ENCODE measurements around the gene PRPF8. TPM values are rescaled to one million over a fixed set of nuclear protein-coding genes. Genes with fewer than 3 reads are reported as not detected.

Gene PRPF8
- total RNA-seq, 4 donors from 2014 or later, result 138 to 390 (median 226) TPM

DNA sequence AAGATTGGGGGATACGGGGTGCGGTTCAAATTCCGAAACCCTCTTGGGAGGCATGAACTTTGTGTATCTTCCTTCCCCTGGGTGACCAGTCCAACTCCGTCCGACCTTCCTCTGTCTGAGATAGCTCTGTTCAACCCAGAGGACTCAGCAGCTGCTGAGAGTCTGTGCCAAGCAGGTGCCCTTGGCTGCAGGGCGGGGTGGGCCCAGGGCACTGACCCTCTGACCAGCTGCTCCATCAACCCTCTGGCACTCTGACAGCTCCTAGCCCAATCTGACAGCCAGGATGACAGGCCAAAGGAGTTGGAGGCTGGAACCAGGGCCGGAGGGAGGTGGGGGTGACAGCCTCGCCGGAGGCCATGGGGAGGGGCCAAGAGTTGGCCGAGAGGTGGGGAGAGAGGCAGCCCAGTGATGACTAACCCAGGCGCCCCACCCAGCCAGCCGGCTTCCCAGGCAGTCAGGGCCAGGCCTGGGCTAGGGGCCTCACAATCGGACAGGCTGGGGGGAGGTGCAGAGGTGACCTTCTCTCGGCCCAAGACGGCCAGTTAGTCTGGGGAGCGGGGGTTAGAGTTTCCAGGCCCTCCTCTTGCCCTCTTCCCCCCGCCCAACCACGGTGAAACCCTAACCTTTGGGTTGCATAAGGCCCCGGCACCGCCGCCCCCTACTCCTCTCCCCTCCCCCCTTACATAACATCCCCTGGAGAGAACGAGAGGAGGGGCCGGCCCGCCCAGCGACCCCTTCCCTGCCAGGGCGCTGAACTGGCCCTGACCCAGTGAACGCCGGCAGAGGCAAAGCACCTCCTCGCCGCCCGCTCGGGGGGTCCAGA, 30.5 kb upstream of the PRPF8 start:
- TF ChIP-seq CTCF (IDR thresholded peaks at IDR 0.05), result no peak
- TF ChIP-seq POLR2A (IDR thresholded peaks at IDR 0.05), result peak; percentile 54 to 89

DNA sequence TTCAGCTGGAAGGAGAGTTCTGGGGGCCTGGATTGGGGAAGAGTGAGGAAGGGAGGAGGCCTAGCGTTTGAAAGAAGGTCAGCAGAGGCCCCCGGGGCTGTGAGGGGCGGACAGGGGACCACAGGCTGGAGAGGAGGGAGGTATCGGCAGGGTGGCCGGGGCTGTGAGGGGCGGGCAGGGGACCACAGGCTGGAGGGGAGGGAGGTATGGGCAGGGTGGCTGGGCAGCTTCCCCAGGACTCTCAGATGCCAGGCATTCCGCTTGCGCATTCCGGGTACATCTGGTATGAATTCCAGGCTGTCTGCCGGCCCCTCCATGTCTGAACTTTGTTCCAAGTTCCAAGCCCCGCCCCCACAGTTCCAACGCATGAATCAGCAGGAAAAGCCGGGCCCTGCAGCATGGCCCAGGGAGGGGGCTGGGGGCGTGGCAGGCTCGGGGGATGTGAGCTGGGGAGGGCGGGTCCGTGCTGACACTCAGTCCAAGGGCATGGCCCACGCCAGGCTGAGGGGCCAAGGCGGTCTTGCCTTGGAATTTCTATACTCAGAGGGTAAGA, 29.8 kb upstream of the PRPF8 start:
- no peak for TF ChIP-seq CTCF (IDR thresholded peaks at IDR 0.05)
- peak; percentile 33 to 57 for TF ChIP-seq POLR2A (IDR thresholded peaks at IDR 0.05)
- Histone ChIP-seq H3K4me3 (peak overlapping the region; percentile 70 to 93 (median 83)), H3K27ac (peak overlapping the region; percentile 95 to 99 (median 97)), H3K9me3 (no peaks in the 10 kb centered on the region), H3K36me3 (peaks cover 0 to 24% (median 0%) of the 10 kb centered on the region in 3 donors), H3K27me3 (no peaks in the 10 kb centered on the region), H3K4me1 (peaks cover 0 to 41% (median 15%) of the 10 kb centered on the region in 4 donors)
- peak; percentile 71 to 99 (median 97) for DNase-seq

More for the DNA sequence above, 30.5 kb upstream of the PRPF8 start:
- peak in 2 of 3 donors; percentile 92 to 93 for DNase-seq
- Histone ChIP-seq H3K27ac (peak overlapping the region; percentile 95 to 99 (median 97)), H3K27me3 (no peaks in the 10 kb centered on the region), H3K9me3 (no peaks in the 10 kb centered on the region), H3K4me3 (peak overlapping the region; percentile 70 to 93 (median 83)), H3K36me3 (peaks cover 0 to 24% (median 0%) of the 10 kb centered on the region in 3 donors), H3K4me1 (peaks cover 0 to 41% (median 11%) of the 10 kb centered on the region in 4 donors)

DNA sequence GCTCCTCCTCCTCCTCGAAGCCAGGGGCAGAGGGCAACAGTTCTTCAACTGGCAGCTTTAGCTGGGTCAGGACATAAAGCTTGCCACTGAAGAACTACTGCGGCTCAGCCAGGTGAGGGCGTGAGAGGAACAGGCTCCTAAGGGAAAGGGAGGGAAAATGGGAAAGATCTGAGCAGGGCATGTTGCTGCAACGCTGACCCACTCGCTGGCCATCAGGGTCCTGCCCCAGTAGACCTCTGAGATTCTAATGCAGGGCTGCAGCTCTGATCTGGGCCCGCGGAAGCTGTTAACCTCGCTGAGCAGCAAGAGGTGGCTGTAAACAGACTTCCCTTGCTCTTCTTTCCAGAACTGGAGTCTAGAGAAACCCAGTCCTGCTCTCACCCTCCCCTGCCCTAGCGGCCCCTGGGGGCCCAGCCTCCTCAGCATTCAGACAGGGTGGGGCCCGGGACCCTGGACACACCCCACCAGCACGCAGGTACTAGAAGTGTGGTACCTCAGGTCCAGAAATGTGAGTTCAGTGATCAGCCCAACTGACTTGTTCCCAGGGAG, 29.3 kb upstream of the PRPF8 start:
- peak in 1 of 3 donors; percentile 77 for DNase-seq
- Histone ChIP-seq H3K9me3 (no peaks in the 10 kb centered on the region), H3K27me3 (no peaks in the 10 kb centered on the region), H3K36me3 (peaks cover 0 to 24% (median 0%) of the 10 kb centered on the region in 3 donors), H3K4me1 (peaks cover 0 to 42% (median 16%) of the 10 kb centered on the region in 4 donors), H3K4me3 (peak overlapping the region; percentile 70 to 93 (median 83)), H3K27ac (peak overlapping the region; percentile 95 to 99 (median 97))
- TF ChIP-seq POLR2A (IDR thresholded peaks at IDR 0.05), result peak; percentile 31 to 60
- peak in 4 of 6 experiments; percentile 14 to 68 (median 65) for TF ChIP-seq CTCF (IDR thresholded peaks at IDR 0.05)

DNA sequence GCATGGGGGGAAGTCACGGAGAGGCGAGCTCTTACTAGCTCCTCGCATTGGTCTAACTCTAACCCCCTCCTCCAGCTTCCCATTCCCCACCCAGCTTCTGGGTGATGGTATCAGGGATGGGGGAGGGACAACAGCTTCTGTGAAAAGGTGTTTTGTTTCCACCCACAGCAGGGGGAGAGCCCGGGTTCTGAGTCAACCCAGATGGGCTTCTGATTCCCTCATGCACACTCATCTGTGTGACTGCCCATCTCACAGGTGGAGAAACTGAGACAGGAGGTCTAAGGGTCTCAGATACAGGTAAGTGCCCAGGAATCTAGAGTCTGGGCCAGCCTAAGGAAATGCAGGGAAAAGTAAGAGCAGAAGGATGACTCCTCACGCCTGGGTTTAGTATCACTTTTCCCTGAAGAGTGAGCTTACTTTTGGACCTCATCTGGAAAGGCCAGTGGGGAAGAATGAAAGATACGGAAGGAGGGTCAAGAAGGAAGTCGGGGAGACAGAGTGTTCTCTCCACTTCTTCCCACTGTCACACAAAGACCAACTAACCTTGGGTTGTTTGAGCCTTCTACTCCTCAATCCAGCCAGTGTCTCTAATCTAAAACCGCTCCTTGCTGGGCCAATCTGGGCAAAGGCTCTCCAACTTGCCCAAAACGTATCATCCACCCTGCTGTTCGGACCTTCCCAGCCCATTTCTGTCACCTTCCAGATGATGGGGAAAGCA, 28.7 kb upstream of the PRPF8 start:
- H3K36me3 ChIP-seq, result peaks cover 0 to 24% (median 0%) of the 10 kb centered on the region in 3 donors
- TF ChIP-seq CTCF (IDR thresholded peaks at IDR 0.05), result no peak
- no peak for TF ChIP-seq POLR2A (IDR thresholded peaks at IDR 0.05)
- H3K27me3 ChIP-seq, result no peaks in the 10 kb centered on the region
- H3K4me3 ChIP-seq, result peak overlapping the region in 2 of 4 donors; percentile 75 to 93
- peak overlapping the region; percentile 95 to 99 (median 97) for H3K27ac ChIP-seq
- H3K4me1 ChIP-seq, result peaks cover 0 to 45% (median 16%) of the 10 kb centered on the region in 4 donors
- no peaks in the 10 kb centered on the region for H3K9me3 ChIP-seq
- DNase-seq, result peak in 1 of 3 donors; percentile 27

- Histone ChIP-seq H3K27ac (peak overlapping the region in 2 of 4 donors; percentile 8 to 97), H3K27me3 (no peaks in the 10 kb centered on the region), H3K9me3 (no peaks in the 10 kb centered on the region), H3K36me3 (peaks cover 0 to 33% (median 0%) of the 10 kb centered on the region in 3 donors), H3K4me1 (peaks cover 0 to 37% (median 11%) of the 10 kb centered on the region in 4 donors), H3K4me3 (no peak overlapping the region)
- TF ChIP-seq POLR2A (IDR thresholded peaks at IDR 0.05) (no peak), CTCF (IDR thresholded peaks at IDR 0.05) (no peak)
- no peak for DNase-seq
Observed at GRCh38 chr17:1712271-1712670, 27.6 kb upstream of the PRPF8 start.
